NCI-H146 treated with DMSO at 0.1 percent for 48 hours (cell line): ENCODE data around the gene PLD2.
"Not testable (repeated sequence)": the region's sequence is repeated elsewhere in the genome, so short reads cannot be mapped to it uniquely, and the experiment has no call there.

Experiments
- DNase-seq: peaks from one replicate; lab custom pipeline; 2025; ENCODE audit not compliant: unreplicated experiment; lab: John Stamatoyannopoulos, UW

PLD2 gene

DNA sequence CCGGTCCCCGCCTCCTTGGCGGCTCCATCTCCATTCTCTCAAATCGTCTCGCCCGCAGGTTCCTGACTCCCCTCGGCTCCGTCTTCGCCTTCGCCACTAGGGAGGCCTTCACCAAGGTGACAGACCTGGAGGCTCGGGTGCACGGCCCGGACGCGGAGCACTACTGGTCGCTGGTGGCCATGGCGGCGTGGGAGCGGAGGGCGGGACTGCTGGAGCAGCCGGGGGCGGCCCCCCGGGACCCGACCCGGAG lies 17.3 kb upstream of the PLD2 start:
- DNase-seq = no peak

DNA sequence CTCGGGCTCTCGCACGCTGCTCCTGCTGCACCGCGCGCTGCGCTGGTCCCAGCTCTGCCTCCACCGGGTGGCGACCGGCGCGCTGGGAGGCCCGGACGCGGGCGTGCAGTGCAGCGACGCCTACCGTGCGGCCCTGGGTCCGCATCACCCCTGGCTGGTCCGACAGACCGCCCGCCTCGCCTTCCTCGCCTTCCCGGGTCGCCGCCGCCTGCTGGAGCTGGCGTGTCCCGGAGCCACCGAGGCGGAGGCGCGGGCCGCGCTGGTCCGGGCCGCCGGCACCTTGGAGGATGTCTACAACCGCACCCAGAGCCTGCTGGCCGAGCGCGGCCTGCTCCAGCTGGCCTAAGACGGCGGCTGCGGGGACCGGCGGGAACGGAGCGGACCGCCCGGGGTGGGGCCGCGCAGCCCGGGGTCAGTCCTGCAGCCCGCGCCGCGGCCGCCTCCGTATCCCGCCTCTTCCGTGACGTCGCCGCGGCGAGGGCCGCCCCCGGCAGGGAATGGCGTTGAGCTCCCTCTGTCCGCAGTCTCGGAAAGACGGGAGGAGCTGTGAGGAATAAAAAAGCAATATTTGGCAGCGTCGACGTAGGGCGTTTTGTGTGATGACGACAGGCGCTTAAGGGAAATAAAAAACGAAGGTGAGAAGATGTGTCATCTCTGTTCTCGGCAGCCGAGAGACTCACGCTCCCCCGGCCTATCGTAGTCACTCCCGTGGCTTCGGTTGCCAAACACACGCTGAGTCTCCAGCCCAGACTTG lies 16.8 kb upstream of the PLD2 start:
- DNase-seq = peak; percentile 66

DNA sequence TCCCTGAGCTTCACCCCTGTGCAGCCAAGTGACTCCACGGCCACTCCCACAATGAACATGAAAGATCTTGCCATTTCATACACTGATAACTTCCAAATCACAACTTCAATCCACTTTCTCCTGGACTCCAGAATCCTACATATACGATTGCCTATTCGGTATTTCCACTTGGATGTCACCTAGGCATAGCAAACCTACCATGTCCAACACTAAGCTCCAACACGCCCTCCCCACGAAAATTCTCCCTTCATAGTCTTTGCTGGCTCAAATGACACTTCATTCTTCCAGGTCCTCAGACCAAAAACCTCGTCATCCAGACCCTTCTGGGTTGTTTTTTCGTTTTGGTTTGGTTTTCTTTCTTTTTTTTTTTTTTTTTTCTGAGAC lies 16.3 kb upstream of the PLD2 start:
- DNase-seq = no peak

DNA sequence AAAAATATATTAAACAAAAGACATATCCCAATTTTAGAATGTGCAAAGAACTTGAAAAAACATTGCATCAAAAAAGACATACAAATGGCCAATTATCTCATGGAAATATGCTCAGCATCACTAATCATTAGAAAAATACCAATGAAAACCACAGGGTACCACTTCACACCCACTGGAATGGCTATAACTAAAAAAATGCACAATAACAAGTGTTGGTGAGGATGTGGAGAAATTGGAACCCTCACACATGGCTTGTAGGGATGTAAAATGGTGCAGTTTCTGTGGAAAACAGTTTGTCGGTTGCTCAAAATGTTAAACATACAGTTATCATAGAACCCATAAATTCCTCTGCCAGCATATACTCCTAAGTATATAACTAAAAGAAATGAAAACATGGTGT lies 11.8 kb upstream of the PLD2 start:
- DNase-seq = no peak

DNA sequence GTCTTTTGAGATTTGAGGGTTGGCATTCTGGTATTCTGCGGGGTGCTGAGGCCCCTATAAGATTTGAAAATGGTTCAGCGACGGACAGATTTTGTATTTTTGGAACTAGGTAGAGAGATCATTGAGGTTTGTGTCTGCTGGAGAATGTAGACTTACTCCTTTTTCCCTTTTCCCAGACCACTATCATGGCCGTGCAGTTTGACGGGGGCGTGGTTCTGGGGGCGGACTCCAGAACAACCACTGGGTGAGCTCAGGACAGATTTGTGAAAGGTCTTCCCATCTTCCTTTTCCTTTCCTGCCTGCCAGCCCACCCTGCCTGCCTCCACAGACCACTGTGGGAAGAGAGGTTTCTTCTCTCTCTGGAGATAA lies 10.4 kb upstream of the PLD2 start:
- no peak for DNase-seq

DNA sequence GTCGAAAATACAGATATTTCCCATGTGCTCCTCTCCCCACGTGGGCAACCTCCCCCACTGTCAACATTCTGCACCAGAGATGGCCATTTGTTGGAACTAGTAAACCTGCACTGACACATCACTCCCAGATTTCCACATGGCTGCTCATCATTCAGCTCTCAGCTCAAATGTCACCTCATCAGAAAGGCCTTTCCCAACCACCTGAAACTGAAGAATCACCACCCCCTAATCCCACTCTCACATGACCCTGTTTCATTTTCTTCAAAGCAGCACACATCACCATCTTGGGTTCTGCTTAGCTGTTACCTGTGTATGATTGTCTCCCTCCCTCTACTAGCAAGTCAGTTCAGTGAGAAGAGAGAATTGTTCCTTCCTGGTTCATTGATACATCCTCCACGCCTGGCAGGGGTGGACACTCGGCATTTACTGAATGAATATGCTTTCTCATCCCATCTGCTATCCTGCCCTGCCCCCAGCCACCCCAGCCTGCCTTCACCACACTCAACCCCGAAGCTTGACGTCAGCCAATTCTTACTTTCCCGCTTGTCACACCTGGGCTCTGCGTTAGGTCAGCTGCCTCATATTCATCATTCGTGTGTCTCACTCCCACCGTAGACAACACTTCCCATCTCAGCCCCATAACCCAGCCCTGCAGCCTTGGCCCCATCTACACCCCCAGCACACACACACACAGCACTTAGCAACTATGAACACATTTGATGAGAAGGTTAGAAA lies 6.3 kb upstream of the PLD2 start:
- no peak for DNase-seq

DNA sequence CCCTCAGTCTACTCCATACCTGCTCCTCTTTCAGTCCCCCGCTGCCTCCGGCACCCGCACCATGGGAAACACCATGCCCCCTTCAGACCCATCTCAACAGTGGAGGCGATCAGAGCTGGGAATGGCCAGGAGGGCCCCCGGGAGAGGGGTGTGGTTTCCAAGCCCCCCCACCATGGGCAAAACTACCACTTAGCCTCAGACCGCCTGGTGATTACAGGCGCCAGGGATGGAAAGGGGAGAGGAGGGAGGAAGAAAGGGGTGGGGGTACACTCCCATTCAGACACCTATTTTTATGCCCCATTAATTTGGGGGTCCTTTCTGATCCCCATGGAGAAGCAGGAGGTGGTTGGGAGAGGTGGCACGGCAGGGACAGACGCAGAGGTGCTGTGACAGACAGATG lies 4.7 kb upstream of the PLD2 start, which contains the start of gene C17orf114:
TSS of gene C17orf114 (minus strand) at position 101 of the 400 bp plus-strand sequence.
- DNase-seq = no peak

DNA sequence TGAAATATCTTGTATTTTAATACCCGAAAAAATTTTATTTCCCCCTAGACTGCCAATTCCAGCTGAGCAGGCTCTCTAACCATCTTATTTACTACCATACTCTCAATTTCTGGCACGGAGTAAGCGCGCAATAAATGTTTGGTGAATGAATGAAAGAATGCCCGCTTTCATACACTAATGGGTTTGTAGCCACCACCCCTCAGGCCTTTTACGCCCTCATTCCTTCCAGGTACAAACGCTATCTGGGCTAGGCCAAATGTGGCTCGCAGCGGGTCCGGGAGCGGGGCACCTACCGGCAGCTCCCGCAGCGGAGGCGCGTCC lies 536 bp upstream of the PLD2 start:
- no peak for DNase-seq

DNA sequence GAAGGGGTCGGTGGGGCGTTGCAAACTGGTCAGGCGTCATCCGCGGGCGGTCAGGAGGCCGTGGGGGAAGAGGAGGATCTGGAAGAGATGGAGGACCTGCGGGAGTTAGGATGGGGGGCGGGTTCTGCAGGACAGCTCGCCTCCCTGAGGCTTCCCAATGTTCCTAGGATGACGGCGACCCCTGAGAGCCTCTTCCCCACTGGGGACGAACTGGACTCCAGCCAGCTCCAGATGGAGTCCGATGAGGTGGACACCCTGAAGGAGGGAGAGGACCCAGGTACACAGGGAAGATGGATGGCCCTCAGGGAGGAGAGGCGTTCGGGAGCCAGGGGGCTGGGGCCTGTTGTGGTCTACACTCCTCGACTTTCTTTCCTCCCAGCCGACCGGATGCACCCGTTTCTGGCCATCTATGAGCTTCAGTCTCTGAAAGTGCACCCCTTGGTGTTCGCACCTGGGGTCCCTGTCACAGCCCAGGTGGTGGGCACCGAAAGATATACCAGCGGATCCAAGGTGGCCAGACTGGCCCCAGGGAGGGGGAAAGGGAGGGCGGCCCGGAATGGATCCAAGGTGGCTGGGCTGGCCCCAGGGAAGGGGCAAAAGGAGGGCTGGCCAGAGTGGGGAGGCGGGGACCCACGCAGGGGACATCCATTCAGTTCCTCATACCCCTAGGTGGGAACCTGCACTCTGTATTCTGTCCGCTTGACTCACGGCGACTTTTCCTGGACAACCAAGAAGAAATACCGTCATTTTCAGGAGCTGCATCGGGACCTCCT lies 839 bp downstream of the PLD2 start:
- DNase-seq = no peak

DNA sequence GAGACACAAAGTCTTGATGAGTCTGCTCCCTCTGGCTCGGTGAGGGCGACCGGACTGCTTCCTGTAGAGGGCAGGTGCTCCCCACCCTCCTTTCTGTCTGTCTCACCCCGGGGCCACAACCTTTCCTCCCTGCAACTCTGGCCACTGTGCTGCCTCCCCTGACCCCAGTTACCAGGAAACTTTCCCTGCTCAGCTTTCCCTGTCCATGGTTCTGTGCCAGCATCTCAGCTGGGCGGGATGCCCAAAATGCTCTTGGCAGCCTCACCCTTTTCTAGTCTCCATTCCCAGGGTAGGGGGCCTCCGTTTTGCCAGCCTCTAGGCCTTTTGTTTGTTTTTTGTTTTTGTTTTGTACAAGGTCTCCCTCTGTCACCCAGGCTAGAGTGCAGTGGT lies 1.4 kb downstream of the PLD2 start:
- no peak for DNase-seq

DNA sequence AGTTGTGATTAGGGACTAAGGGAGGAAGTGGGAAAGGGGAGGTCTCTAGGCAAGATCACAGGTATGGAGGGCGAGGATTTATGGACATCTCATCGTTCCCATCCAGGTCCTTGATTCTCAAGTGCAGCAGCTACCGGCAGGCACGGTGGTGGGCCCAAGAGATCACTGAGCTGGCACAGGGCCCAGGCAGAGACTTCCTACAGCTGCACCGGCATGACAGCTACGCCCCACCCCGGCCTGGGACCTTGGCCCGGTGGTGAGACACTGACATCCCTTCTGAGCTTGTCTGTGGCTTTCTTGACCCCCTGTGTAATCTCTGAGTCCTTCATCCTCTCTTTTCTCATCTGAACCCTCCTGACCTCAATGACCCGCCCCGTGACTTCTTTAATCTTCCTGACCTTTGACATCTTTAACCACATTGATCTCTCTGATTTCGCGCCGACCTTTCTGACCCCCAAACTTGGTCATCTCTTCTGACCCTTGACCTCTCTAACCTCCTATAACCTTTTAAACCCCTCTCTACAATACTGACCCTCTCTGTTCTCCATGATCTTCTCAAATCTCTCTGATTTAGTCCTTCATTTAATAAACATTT lies 3.8 kb downstream of the PLD2 start:
- no peak for DNase-seq

DNA sequence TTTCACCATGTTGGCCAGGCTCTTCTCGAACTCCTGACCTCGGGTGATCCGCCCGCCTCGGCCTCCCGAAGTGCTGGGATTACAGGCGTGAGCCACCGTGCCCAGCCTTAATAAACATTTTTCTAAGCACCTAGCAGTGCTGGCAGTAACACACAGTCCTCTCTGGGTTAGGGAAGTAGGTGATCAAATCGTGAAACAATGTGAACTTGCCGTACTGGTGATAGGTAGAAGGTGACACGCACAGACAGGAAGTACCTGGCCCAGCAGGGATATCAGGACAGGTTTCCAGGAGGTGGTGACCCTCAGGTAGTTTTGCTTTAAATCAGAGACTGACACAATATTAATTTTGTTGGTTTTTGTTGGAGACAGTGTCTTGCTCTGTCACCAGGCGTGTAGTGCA lies 4.5 kb downstream of the PLD2 start:
- no peak for DNase-seq

DNA sequence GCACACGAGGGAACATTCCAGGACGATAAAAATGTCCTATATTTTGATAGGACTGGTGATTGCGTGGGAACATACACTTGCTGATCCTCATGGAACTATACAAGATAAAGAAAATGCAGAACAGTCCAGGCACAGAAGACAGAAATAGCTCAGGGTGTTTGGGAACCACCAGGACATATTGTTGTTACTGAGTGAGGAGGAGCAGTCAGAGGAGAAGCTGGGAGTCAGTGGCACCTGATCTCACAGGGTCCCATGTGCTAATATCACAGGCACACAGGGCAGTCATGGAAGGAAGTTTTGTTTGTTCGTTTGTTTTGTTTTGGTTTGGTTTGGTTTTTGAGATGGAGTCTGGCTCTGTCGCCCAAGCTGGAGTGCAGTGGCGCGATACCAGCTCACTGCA lies 5.7 kb downstream of the PLD2 start:
- DNase-seq = no peak

DNA sequence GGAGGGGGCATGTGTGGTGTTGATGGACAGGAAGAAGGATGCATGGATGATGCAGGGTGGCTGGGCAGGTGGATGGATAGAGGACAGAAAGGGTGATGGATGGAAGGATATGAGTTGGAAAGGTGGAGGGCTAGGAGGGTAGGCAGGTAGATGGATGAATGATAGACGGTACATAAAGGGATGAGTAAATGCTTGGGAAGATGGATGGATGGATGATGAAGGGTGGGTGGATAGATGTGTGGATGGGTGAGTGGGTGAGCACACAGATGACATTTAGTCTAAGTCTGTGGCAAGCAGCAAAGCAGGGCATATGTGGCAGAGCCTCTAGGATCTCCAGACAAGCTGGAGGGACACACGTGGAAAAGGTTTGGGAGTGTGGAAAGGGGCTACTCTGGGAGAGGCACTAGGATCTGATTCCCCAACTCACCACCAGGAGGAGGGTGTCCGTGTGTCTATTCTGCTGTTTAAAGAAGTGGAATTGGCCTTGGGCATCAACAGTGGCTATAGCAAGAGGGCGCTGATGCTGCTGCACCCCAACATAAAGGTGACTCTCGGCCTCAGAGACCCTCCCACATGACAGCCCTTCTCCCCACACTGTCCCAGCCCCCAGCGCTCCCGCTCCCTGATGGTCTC lies 8.2 kb downstream of the PLD2 start:
- no peak for DNase-seq

DNA sequence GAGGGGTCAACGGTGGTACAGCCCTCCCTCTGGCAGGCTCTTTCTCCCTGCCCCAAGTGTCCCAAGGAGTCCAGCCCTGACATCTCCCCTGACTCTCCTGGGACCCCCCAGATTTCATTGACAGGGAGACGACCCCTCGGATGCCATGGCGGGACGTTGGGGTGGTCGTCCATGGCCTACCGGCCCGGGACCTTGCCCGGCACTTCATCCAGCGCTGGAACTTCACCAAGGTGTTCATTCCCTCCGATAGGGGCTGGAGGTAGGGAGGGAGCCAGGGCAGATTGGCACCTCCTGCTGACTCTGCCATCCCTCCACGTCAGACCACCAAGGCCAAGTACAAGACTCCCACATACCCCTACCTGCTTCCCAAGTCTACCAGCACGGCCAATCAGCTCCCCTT lies 9.9 kb downstream of the PLD2 start:
- DNase-seq = no peak

DNA sequence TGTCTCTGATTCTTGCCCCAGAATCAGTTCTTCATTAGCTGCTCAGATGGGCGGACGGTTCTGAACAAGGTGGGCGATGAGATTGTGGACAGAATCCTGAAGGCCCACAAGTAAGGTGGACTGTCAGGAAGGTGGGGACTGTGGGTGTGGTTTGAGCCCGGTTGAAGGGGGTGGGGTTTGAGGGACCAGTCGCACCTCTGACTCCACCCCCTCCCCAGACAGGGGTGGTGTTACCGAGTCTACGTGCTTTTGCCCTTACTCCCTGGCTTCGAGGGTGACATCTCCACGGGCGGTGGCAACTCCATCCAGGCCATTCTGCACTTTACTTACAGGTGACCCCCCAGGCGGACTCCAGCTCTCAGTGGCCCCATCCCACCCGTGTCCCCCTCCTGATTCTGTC lies 11.3 kb downstream of the PLD2 start:
- no peak for DNase-seq

DNA sequence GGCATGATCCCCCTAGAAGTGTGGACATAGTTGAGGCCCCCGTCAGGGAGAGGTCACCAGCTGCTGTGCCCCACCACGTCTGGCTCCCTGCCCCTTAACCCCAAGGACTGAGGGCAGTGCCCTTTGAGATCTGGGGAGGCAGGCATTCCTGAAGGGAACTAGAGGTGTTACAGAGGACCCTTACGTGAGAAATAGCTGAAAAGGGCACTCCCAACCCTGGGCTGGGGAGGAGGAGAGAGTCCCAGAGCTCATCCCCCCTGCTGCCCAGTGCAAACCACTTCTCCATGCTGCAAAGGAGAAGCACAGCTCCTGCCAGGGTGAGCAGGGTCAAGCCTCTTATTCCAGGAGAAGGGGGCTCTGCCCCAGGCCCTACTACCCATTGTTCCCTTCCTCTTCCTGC lies 15.9 kb downstream of the PLD2 start:
- no peak for DNase-seq

DNA sequence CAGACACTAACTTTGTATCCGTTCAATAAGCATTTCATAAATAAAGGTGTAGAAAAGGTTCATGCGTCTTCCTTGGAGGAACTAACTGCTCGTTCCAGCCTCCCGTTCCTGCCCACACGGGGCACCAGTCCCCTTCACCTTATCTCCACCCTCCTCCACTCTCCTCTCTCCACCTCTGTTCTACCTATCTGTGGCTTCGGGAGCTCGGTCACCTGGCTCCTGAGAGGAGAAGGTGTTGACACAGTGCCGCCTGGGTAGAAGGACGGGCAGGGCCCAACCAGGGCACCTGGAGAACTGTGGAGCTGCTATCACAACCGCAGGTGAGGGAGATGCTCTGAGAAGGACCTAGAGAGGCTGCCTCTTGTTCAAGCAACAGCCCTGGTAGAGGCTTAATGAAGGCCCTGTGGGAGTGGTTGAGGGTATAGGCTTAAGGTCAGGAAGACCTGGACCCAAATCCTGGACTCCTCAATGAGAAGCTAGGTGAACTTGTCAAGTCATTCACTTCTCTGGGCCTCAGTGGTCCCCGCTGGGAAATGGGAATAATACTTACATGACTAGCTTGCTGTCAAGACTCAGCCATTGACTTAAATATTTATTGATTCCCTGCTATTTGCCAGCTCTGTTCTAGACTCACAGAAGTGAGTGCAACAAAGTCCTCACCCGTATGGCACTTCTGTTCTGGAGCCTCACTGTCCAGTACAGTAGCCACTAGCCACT lies 16.6 kb downstream of the PLD2 start:
- no peak for DNase-seq

DNA sequence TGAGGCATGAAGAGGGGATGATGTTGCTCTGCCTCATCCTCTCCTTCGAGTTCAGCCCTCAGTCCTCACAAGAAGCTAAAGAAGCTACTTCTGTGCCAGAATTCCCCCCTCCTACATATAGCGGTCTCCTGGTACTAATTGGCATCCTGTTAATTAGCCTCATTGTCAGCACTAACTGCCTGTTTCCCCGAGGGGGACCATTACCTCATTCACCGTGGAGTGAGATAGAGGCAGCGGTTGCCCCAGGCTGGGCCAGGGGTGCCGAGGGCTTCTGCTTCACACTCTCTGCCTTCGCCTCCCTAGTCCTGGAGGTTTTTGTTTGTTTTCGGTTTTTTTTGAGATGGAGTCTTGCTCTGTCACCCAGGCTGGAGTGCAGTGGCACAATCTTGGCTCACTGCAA lies 20.4 kb downstream of the PLD2 start:
- no peak for DNase-seq

DNA sequence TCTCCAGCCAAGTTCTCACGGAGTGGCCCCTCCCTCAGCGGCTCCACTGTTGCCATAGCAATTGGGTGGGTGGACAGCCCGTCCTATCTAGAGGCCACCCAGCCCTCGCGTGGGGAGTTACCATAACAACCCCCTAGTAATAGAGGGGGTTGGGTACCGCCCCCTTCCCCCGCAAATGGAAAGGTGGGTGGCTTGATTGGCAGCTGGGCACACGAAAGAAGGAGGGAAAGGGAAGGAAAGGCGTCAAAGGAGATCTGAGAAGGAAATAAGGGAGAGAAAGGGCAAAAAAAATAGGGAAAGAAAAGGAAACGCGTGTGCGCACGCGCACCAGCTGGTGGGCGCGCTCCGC lies 25.9 kb downstream of the PLD2 start:
- DNase-seq = not testable (repeated sequence)
